ENCODE data around the gene SLC6A6. TPM values are rescaled to one million over a fixed set of nuclear protein-coding genes. Genes with fewer than 3 reads are reported as not detected.

SLC6A6 gene
- total RNA-seq (10 to 100 TPM; 14.3 to 17.2 TPM), polyA plus RNA-seq (ENCODE audit: insufficient read length in 2 of 2) (10 to 100 TPM; 16.6 to 19.7 TPM)
- long read RNA-seq, donor 1, full-length matches to known transcripts: 4 of 4 reads
- long read RNA-seq, donor 1, partial matches to known transcripts: 0 of 4 reads
- long read RNA-seq, donor 1, other reads (novel, unspliced or antisense): 0 of 4 reads
- long read RNA-seq, donor 2: 0 reads
- long read RNA-seq, donor 3, full-length matches to known transcripts: 2 of 2 reads
- long read RNA-seq, donor 3, partial matches to known transcripts: 0 of 2 reads
- long read RNA-seq, donor 3, other reads (novel, unspliced or antisense): 0 of 2 reads
- long read RNA-seq, donor 4, partial matches to known transcripts: 5 of 5 reads
- long read RNA-seq, donor 4, other reads (novel, unspliced or antisense): 0 of 5 reads

GRCh38 chr3:14402304-14402811, at the start of gene SLC6A6:
SLC6A6 (plus strand) TSS chr3:14402606; CDS start chr3:14443635, 41,029 bp downstream.
- Histone ChIP-seq H3K4me3 (ENCODE audit: low read depth, low read length) (peak within 1 kb of the TSS; percentile 28), H3K9me3 (ENCODE audit: control insufficient read depth, insufficient read depth, low read length) (no peaks in the 10 kb centered on the region), H3K36me3 (ENCODE audit: control insufficient read depth, insufficient read depth, low read length) (no peaks in the 10 kb centered on the region), H3K4me1 (ENCODE audit: control insufficient read depth, insufficient read depth, low read length) (peaks cover 54% of the 10 kb centered on the region), H3K27me3 (ENCODE audit: control insufficient read depth, insufficient read depth, low read length) (peaks cover 5% of the 10 kb centered on the region), H3K27ac (ENCODE audit: low read depth, low read length) (peak within 1 kb of the TSS; percentile 68)
- DNase-seq (ENCODE audit: low read depth in 4 of 6, low spot score in 6 of 6): peak; percentile 67 to 99 (median 88)
- 0% methylated on average over 58 of the region's 59 CpGs for WGBS (ENCODE audit: insufficient coverage)

- no CpG with 5 or more reads among the region's 1 CpG for WGBS (ENCODE audit: insufficient coverage)
- no peak for DNase-seq (ENCODE audit: low read depth in 4 of 6, low spot score in 6 of 6)
- H3K4me3 ChIP-seq (ENCODE audit: low read depth, low read length): no peak overlapping the region
- H3K27ac ChIP-seq (ENCODE audit: low read depth, low read length): no peak overlapping the region
- peaks cover 6% of the 10 kb centered on the region for H3K4me1 ChIP-seq (ENCODE audit: control insufficient read depth, insufficient read depth, low read length)
- H3K9me3 ChIP-seq (ENCODE audit: control insufficient read depth, insufficient read depth, low read length): no peaks in the 10 kb centered on the region
- H3K36me3 ChIP-seq (ENCODE audit: control insufficient read depth, insufficient read depth, low read length): no peaks in the 10 kb centered on the region
- H3K27me3 ChIP-seq (ENCODE audit: control insufficient read depth, insufficient read depth, low read length): peaks cover 2% of the 10 kb centered on the region
Observed at GRCh38 chr3:14353502-14353901, 48.9 kb upstream of the SLC6A6 start.

GRCh38 chr3:14357463-14357862, 44.9 kb upstream of the SLC6A6 start:
- Histone ChIP-seq H3K4me1 (ENCODE audit: control insufficient read depth, insufficient read depth, low read length) (peaks cover 7% of the 10 kb centered on the region), H3K4me3 (ENCODE audit: low read depth, low read length) (no peak overlapping the region), H3K27ac (ENCODE audit: low read depth, low read length) (no peak overlapping the region), H3K27me3 (ENCODE audit: control insufficient read depth, insufficient read depth, low read length) (peaks cover 5% of the 10 kb centered on the region), H3K36me3 (ENCODE audit: control insufficient read depth, insufficient read depth, low read length) (no peaks in the 10 kb centered on the region), H3K9me3 (ENCODE audit: control insufficient read depth, insufficient read depth, low read length) (no peaks in the 10 kb centered on the region)
- WGBS (ENCODE audit: insufficient coverage): 100% methylated on average over 1 of the region's 1 CpG
- DNase-seq (ENCODE audit: low read depth in 4 of 6, low spot score in 6 of 6): no peak

GRCh38 chr3:14358426-14359211, 43.8 kb upstream of the SLC6A6 start:
- Histone ChIP-seq H3K27ac (ENCODE audit: low read depth, low read length) (no peak overlapping the region), H3K4me3 (ENCODE audit: low read depth, low read length) (no peak overlapping the region), H3K4me1 (ENCODE audit: control insufficient read depth, insufficient read depth, low read length) (peaks cover 7% of the 10 kb centered on the region), H3K27me3 (ENCODE audit: control insufficient read depth, insufficient read depth, low read length) (peaks cover 5% of the 10 kb centered on the region), H3K36me3 (ENCODE audit: control insufficient read depth, insufficient read depth, low read length) (no peaks in the 10 kb centered on the region), H3K9me3 (ENCODE audit: control insufficient read depth, insufficient read depth, low read length) (no peaks in the 10 kb centered on the region)
- WGBS (ENCODE audit: insufficient coverage): 36% methylated on average over 25 of the region's 26 CpGs
- peak in 2 of 6 donors; percentile 54 to 62 for DNase-seq (ENCODE audit: low read depth in 4 of 6, low spot score in 6 of 6)

- H3K9me3 ChIP-seq (ENCODE audit: control insufficient read depth, insufficient read depth, low read length): no peaks in the 10 kb centered on the region
- peaks cover 5% of the 10 kb centered on the region for H3K27me3 ChIP-seq (ENCODE audit: control insufficient read depth, insufficient read depth, low read length)
- H3K4me1 ChIP-seq (ENCODE audit: control insufficient read depth, insufficient read depth, low read length): peaks cover 7% of the 10 kb centered on the region
- H3K36me3 ChIP-seq (ENCODE audit: control insufficient read depth, insufficient read depth, low read length): no peaks in the 10 kb centered on the region
- 100% methylated on average over 2 of the region's 3 CpGs for WGBS (ENCODE audit: insufficient coverage)
- DNase-seq (ENCODE audit: low read depth in 4 of 6, low spot score in 6 of 6): no peak
- no peak overlapping the region for H3K27ac ChIP-seq (ENCODE audit: low read depth, low read length)
- no peak overlapping the region for H3K4me3 ChIP-seq (ENCODE audit: low read depth, low read length)
Observed at GRCh38 chr3:14359348-14359747, 43.1 kb upstream of the SLC6A6 start.

GRCh38 chr3:14360123-14360881, 42.1 kb upstream of the SLC6A6 start:
- Histone ChIP-seq H3K4me1 (ENCODE audit: control insufficient read depth, insufficient read depth, low read length) (peaks cover 7% of the 10 kb centered on the region), H3K9me3 (ENCODE audit: control insufficient read depth, insufficient read depth, low read length) (no peaks in the 10 kb centered on the region), H3K27ac (ENCODE audit: low read depth, low read length) (no peak overlapping the region), H3K36me3 (ENCODE audit: control insufficient read depth, insufficient read depth, low read length) (no peaks in the 10 kb centered on the region), H3K4me3 (ENCODE audit: low read depth, low read length) (no peak overlapping the region), H3K27me3 (ENCODE audit: control insufficient read depth, insufficient read depth, low read length) (peaks cover 5% of the 10 kb centered on the region)
- DNase-seq (ENCODE audit: low read depth in 4 of 6, low spot score in 6 of 6): peak in 1 of 6 donors; percentile 17
- WGBS (ENCODE audit: insufficient coverage): 78% methylated on average over 13 of the region's 14 CpGs

GRCh38 chr3:14361068-14361677, 41.2 kb upstream of the SLC6A6 start:
- DNase-seq (ENCODE audit: low read depth in 4 of 6, low spot score in 6 of 6): no peak
- no peak overlapping the region for H3K27ac ChIP-seq (ENCODE audit: low read depth, low read length)
- no peak overlapping the region for H3K4me3 ChIP-seq (ENCODE audit: low read depth, low read length)
- peaks cover 7% of the 10 kb centered on the region for H3K4me1 ChIP-seq (ENCODE audit: control insufficient read depth, insufficient read depth, low read length)
- peaks cover 7% of the 10 kb centered on the region for H3K27me3 ChIP-seq (ENCODE audit: control insufficient read depth, insufficient read depth, low read length)
- WGBS (ENCODE audit: insufficient coverage): 84% methylated on average over 8 of the region's 8 CpGs
- no peaks in the 10 kb centered on the region for H3K36me3 ChIP-seq (ENCODE audit: control insufficient read depth, insufficient read depth, low read length)
- H3K9me3 ChIP-seq (ENCODE audit: control insufficient read depth, insufficient read depth, low read length): no peaks in the 10 kb centered on the region

GRCh38 chr3:14362890-14363289, 39.5 kb upstream of the SLC6A6 start:
- WGBS (ENCODE audit: insufficient coverage): 86% methylated on average over 3 of the region's 3 CpGs

GRCh38 chr3:14363379-14363778, 39.0 kb upstream of the SLC6A6 start:
- H3K9me3 ChIP-seq (ENCODE audit: control insufficient read depth, insufficient read depth, low read length): no peaks in the 10 kb centered on the region
- 83% methylated on average over 2 of the region's 3 CpGs for WGBS (ENCODE audit: insufficient coverage)
- DNase-seq (ENCODE audit: low read depth in 4 of 6, low spot score in 6 of 6): no peak
- peaks cover 8% of the 10 kb centered on the region for H3K4me1 ChIP-seq (ENCODE audit: control insufficient read depth, insufficient read depth, low read length)
- no peaks in the 10 kb centered on the region for H3K36me3 ChIP-seq (ENCODE audit: control insufficient read depth, insufficient read depth, low read length)
- no peak overlapping the region for H3K4me3 ChIP-seq (ENCODE audit: low read depth, low read length)
- H3K27ac ChIP-seq (ENCODE audit: low read depth, low read length): no peak overlapping the region
- H3K27me3 ChIP-seq (ENCODE audit: control insufficient read depth, insufficient read depth, low read length): peaks cover 8% of the 10 kb centered on the region

More at GRCh38 chr3:14362890-14363289, 39.5 kb upstream of the SLC6A6 start:
- Histone ChIP-seq H3K27ac (ENCODE audit: low read depth, low read length) (no peak overlapping the region), H3K36me3 (ENCODE audit: control insufficient read depth, insufficient read depth, low read length) (no peaks in the 10 kb centered on the region), H3K4me3 (ENCODE audit: low read depth, low read length) (no peak overlapping the region), H3K9me3 (ENCODE audit: control insufficient read depth, insufficient read depth, low read length) (no peaks in the 10 kb centered on the region), H3K4me1 (ENCODE audit: control insufficient read depth, insufficient read depth, low read length) (peaks cover 13% of the 10 kb centered on the region), H3K27me3 (ENCODE audit: control insufficient read depth, insufficient read depth, low read length) (peaks cover 8% of the 10 kb centered on the region)
- no peak for DNase-seq (ENCODE audit: low read depth in 4 of 6, low spot score in 6 of 6)
